Prostate gland (tissue), 2 donors: ENCODE data around the gene ATP9B.

Experiments used
- CTCF ChIP-seq, 4 experiments: fragments of 200-600 bp in 2 of 4; fragments of 450-650 bp in 2 of 4; sonication (generic) in 2 of 4; IDR thresholded peaks; 1 replicate in 3 of 4; 2 replicates in 1 of 4; pipeline ENCODE4 v1.5.1; 2016 to 2019; ENCODE audit warnings: antibody characterized with exemption in 4 of 4, mild to moderate bottlenecking in 2 of 4, moderate library complexity in 2 of 4
- POLR2A ChIP-seq: fragments of 450-650 bp; IDR thresholded peaks from one replicate; pipeline ENCODE4 v1.6.1; 2016; ENCODE audit warnings: antibody characterized with exemption, mild to moderate bottlenecking
- POLR2AphosphoS5 ChIP-seq: sonication (generic); formaldehyde crosslinking; IDR thresholded peaks from one replicate; pipeline ENCODE4 v1.6.1; 2017; ENCODE audit warnings: antibody characterized with exemption

DNA sequence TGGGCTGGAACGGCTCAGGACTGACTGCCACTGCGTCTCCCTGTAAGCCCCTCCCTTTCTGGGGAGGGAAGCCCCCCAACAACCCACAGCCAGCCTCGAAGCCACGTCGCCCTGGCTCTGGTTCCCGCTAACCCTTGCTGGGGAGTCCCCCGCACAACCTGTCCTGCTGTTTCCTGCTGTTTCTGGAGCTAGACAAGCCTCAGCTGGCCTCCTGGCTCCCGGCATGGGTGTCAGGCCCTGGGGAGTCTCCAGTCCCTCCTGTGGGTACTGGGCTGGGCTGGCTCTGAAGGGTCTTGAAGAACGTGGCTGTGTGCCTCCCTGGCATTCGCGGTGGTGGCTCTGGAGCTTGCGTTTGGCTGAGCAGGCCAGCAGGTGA, 347.5 kb downstream of the ATP9B start:
- no peak for TF ChIP-seq CTCF (IDR thresholded peaks at IDR 0.05)
- no peak for TF ChIP-seq POLR2AphosphoS5
- no peak for TF ChIP-seq POLR2A
